HCT116 (cell line): ENCODE measurements around the gene ST3GAL5.
"Not testable (repeated sequence)": the region's sequence is repeated elsewhere in the genome, so short reads cannot be mapped to it uniquely, and the experiment has no call there.

ENCODE experiments used
- EGR1 ChIP-seq: IDR thresholded peaks from 2 replicates; pipeline ENCODE4 v1.6.1; 2012; ENCODE audit warnings: low read depth
- EZH2 ChIP-seq: fragments of 200-600 bp; sonication (generic); IDR thresholded peaks from 2 replicates; pipeline ENCODE4 v1.6.1; 2017; ENCODE audit warnings: antibody characterized with exemption, mixed run types
- FOSL1 ChIP-seq: IDR thresholded peaks from 2 replicates; pipeline ENCODE4 v1.6.1; 2012; ENCODE audit warnings: low read depth
- POLR2AphosphoS5 ChIP-seq: IDR thresholded peaks from 2 replicates; pipeline ENCODE4 v1.6.1; 2011; ENCODE audit warnings: mild to moderate bottlenecking, low read depth, low read length, moderate library complexity
- RAD21 ChIP-seq: IDR thresholded peaks from 2 replicates; pipeline ENCODE4 v1.6.1; 2012; ENCODE audit warnings: low read depth, mild to moderate bottlenecking
- SRF ChIP-seq: IDR thresholded peaks from 2 replicates; pipeline ENCODE4 v1.6.1; 2012; ENCODE audit warnings: low read depth
- ZNF274 ChIP-seq: fragments of 200-500 bp; sonication (Bioruptor generic); IDR thresholded peaks from 2 replicates; pipeline ENCODE4 v1.6.1; 2014; ENCODE audit warnings: mild to moderate bottlenecking, low read depth, low read length, inconsistent platforms
- TF ChIP-seq, protein P1 (sequence below), 3 experiments: fragments of 200-600 bp in 1 of 3; sonication (generic) in 1 of 3; IDR thresholded peaks in 2 of 3; conservative IDR thresholded peaks in 1 of 3; 2 replicates each; pipeline ENCODE4 v1.5.1; 2012 to 2017; ENCODE audit warnings: low read depth in 2 of 3, low read length in 2 of 3, antibody characterized with exemption in 1 of 3, borderline replicate concordance in 1 of 3, control low read depth in 1 of 3, mild to moderate bottlenecking in 1 of 3, mixed read lengths in 1 of 3, mixed run types in 1 of 3, moderate library complexity in 1 of 3; ENCODE audit not compliant: insufficient read depth in 1 of 3
- TF ChIP-seq, protein P2 (sequence below): IDR thresholded peaks from 2 replicates; pipeline ENCODE4 v1.6.1; 2012
- TF ChIP-seq, protein P3 (sequence below): IDR thresholded peaks from 2 replicates; pipeline ENCODE4 v1.6.1; 2012; ENCODE audit warnings: low read depth

DNA sequence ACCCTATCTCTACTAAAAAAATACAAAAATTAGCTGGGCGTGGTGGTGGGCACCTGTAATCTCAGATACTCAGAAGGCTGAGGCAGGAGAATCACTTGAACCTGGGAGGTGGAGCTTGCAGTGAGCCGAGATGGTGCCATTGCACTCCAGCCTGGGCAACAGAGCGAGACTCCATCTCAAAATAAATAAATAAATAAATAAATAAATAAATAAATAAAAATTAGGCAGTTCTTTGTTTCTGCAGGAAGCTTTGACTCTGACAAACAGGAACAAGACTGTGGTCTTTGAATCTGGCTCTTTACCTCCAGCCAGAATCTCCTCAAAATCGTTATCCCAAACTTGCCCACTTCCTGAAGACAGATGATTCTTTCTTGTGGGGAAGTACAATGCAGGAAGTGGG, 59.4 kb downstream of the ST3GAL5 start:
- TF ChIP-seq SRF, ZNF274, POLR2AphosphoS5, FOSL1, EGR1, RAD21, EZH2: not testable (repeated sequence)
- TF ChIP-seq, protein P1, sequence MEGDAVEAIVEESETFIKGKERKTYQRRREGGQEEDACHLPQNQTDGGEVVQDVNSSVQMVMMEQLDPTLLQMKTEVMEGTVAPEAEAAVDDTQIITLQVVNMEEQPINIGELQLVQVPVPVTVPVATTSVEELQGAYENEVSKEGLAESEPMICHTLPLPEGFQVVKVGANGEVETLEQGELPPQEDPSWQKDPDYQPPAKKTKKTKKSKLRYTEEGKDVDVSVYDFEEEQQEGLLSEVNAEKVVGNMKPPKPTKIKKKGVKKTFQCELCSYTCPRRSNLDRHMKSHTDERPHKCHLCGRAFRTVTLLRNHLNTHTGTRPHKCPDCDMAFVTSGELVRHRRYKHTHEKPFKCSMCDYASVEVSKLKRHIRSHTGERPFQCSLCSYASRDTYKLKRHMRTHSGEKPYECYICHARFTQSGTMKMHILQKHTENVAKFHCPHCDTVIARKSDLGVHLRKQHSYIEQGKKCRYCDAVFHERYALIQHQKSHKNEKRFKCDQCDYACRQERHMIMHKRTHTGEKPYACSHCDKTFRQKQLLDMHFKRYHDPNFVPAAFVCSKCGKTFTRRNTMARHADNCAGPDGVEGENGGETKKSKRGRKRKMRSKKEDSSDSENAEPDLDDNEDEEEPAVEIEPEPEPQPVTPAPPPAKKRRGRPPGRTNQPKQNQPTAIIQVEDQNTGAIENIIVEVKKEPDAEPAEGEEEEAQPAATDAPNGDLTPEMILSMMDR (IDR thresholded peaks at IDR 0.05 in 2 of 3, conservative IDR thresholded peaks at IDR 0.05 in 1 of 3; ENCODE audit: borderline replicate concordance in 1 of 3, insufficient read depth in 1 of 3, low read depth in 2 of 3, low read length in 2 of 3): not testable (repeated sequence)
- TF ChIP-seq, protein P2, sequence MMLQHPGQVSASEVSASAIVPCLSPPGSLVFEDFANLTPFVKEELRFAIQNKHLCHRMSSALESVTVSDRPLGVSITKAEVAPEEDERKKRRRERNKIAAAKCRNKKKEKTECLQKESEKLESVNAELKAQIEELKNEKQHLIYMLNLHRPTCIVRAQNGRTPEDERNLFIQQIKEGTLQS: not testable (repeated sequence)
- TF ChIP-seq, protein P3, sequence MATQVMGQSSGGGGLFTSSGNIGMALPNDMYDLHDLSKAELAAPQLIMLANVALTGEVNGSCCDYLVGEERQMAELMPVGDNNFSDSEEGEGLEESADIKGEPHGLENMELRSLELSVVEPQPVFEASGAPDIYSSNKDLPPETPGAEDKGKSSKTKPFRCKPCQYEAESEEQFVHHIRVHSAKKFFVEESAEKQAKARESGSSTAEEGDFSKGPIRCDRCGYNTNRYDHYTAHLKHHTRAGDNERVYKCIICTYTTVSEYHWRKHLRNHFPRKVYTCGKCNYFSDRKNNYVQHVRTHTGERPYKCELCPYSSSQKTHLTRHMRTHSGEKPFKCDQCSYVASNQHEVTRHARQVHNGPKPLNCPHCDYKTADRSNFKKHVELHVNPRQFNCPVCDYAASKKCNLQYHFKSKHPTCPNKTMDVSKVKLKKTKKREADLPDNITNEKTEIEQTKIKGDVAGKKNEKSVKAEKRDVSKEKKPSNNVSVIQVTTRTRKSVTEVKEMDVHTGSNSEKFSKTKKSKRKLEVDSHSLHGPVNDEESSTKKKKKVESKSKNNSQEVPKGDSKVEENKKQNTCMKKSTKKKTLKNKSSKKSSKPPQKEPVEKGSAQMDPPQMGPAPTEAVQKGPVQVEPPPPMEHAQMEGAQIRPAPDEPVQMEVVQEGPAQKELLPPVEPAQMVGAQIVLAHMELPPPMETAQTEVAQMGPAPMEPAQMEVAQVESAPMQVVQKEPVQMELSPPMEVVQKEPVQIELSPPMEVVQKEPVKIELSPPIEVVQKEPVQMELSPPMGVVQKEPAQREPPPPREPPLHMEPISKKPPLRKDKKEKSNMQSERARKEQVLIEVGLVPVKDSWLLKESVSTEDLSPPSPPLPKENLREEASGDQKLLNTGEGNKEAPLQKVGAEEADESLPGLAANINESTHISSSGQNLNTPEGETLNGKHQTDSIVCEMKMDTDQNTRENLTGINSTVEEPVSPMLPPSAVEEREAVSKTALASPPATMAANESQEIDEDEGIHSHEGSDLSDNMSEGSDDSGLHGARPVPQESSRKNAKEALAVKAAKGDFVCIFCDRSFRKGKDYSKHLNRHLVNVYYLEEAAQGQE: not testable (repeated sequence)
